H9 (cell line): ENCODE data around the gene P2RY12. TPM values are rescaled to one million over a fixed set of nuclear protein-coding genes. Genes with fewer than 3 reads are reported as not detected.

Source experiments
- DNase-seq: peaks from one replicate; pipeline ENCODE4 v3.0.0-alpha.2; 2017
- H2AFZ ChIP-seq: one replicate; pipeline ENCODE4 v1.6.1; 2013; ENCODE audit warnings: mild to moderate bottlenecking, low read length, control low read depth, moderate library complexity
- H2AK5ac ChIP-seq: 2 replicates; pipeline ENCODE4 v1.6.1; 2013; ENCODE audit warnings: low read length, control low read depth, mixed read lengths; ENCODE audit not compliant: insufficient read length
- H2BK120ac ChIP-seq: one replicate; pipeline ENCODE4 v1.6.1; 2013; ENCODE audit warnings: low read depth, mild to moderate bottlenecking, low read length, control low read depth, inconsistent platforms; ENCODE audit not compliant: poor library complexity, severe bottlenecking
- H2BK12ac ChIP-seq: 2 replicates; pipeline ENCODE4 v1.6.1; 2013; ENCODE audit warnings: low read length, control low read depth, mixed read lengths, low read depth; ENCODE audit not compliant: insufficient read length
- H2BK15ac ChIP-seq: 2 replicates; pipeline ENCODE4 v1.6.1; 2013; ENCODE audit warnings: low read depth, low read length, control low read depth
- H2BK20ac ChIP-seq: one replicate; pipeline ENCODE4 v1.6.1; 2013; ENCODE audit warnings: low read depth, mild to moderate bottlenecking, low read length, control low read depth, inconsistent platforms; ENCODE audit not compliant: poor library complexity, severe bottlenecking
- H2BK5ac ChIP-seq: 2 replicates; pipeline ENCODE4 v1.6.1; 2013; ENCODE audit warnings: low read length, control low read depth, mixed read lengths; ENCODE audit not compliant: insufficient read length
- H3K14ac ChIP-seq: 2 replicates; pipeline ENCODE4 v1.6.1; 2013; ENCODE audit warnings: low read length, control low read depth; ENCODE audit not compliant: insufficient read depth
- H3K18ac ChIP-seq: 2 replicates; pipeline ENCODE4 v1.6.1; 2013; ENCODE audit warnings: low read depth, mild to moderate bottlenecking, mixed read lengths, low read length, control low read depth; ENCODE audit not compliant: insufficient read length
- H3K23ac ChIP-seq: 2 replicates; pipeline ENCODE4 v1.6.1; 2013; ENCODE audit warnings: low read length, control low read depth, mixed read lengths, low read depth; ENCODE audit not compliant: insufficient read length
- H3K23me2 ChIP-seq: 2 replicates; pipeline ENCODE4 v1.6.1; 2013; ENCODE audit warnings: low read depth, mild to moderate bottlenecking, mixed read lengths, low read length, control low read depth; ENCODE audit not compliant: insufficient read length, poor library complexity, severe bottlenecking
- H3K27ac ChIP-seq: 2 replicates; pipeline ENCODE4 v1.5.1; 2013; ENCODE audit warnings: low read length, control low read depth, mixed read lengths, low read depth; ENCODE audit not compliant: insufficient read length
- H3K27me3 ChIP-seq: 2 replicates; pipeline ENCODE4 v1.6.1; 2013; ENCODE audit warnings: low read length, control low read depth, inconsistent platforms; ENCODE audit not compliant: insufficient read depth
- H3K4ac ChIP-seq: 2 replicates; pipeline ENCODE4 v1.6.1; 2013; ENCODE audit warnings: low read depth, mild to moderate bottlenecking, control low read depth, inconsistent platforms, low read length, moderate library complexity
- H3K4me1 ChIP-seq: 2 replicates; pipeline ENCODE4 v1.6.1; 2013; ENCODE audit warnings: low read length, control low read depth, inconsistent platforms; ENCODE audit not compliant: insufficient read depth
- H3K4me2 ChIP-seq: 2 replicates; pipeline ENCODE4 v1.6.1; 2013; ENCODE audit warnings: low read length, control low read depth, mixed read lengths; ENCODE audit not compliant: insufficient read length, insufficient read depth
- H3K56ac ChIP-seq: 2 replicates; pipeline ENCODE4 v1.6.1; 2013; ENCODE audit warnings: low read depth, mild to moderate bottlenecking, mixed read lengths, low read length, control low read depth; ENCODE audit not compliant: insufficient read length
- H3K79me1 ChIP-seq: 2 replicates; pipeline ENCODE4 v1.6.1; 2013; ENCODE audit warnings: low read depth, mild to moderate bottlenecking, moderate library complexity, low read length, control low read depth, inconsistent platforms; ENCODE audit not compliant: insufficient read depth, poor library complexity, severe bottlenecking
- H3K79me2 ChIP-seq: 2 replicates; pipeline ENCODE4 v1.6.1; 2013; ENCODE audit warnings: low read length, control low read depth, inconsistent platforms; ENCODE audit not compliant: insufficient read depth
- H3K9ac ChIP-seq: 2 replicates; pipeline ENCODE4 v1.6.1; 2013; ENCODE audit warnings: low read length, control low read depth, mixed read lengths; ENCODE audit not compliant: insufficient read length; ENCODE audit errors: extremely low read depth
- H3K9me3 ChIP-seq: one replicate; pipeline ENCODE4 v1.6.1; 2013; ENCODE audit warnings: low read depth, low read length, inconsistent platforms; ENCODE audit not compliant: control insufficient read depth
- H3T11ph ChIP-seq: one replicate; pipeline ENCODE4 v1.6.1; 2013; ENCODE audit warnings: mild to moderate bottlenecking, low read length, control low read depth, inconsistent platforms
- H4K20me1 ChIP-seq: one replicate; pipeline ENCODE4 v1.6.1; 2013; ENCODE audit not compliant: control insufficient read depth, insufficient read length, insufficient read depth
- H4K5ac ChIP-seq: 2 replicates; pipeline ENCODE4 v1.6.1; 2013; ENCODE audit warnings: low read depth, mild to moderate bottlenecking, mixed read lengths, low read length, control low read depth; ENCODE audit not compliant: insufficient read length
- H4K8ac ChIP-seq: replicated peaks from 2 replicates; pipeline ENCODE4 v1.6.1; 2013; ENCODE audit warnings: low read length, control low read depth, mixed read lengths, low read depth; ENCODE audit not compliant: insufficient read length
- H4K91ac ChIP-seq: 2 replicates; pipeline ENCODE4 v1.6.1; 2013; ENCODE audit warnings: low read depth, mild to moderate bottlenecking, moderate library complexity, mixed read lengths, low read length, control low read depth; ENCODE audit not compliant: insufficient read length
- H3K27ac Mint-ChIP-seq, 3 experiments: 2 replicates in 2 of 3; 3 replicates in 1 of 3; pipeline ENCODE4 v1.8.0; 2020 to 2021; ENCODE audit warnings: mixed read lengths in 3 of 3, mild to moderate bottlenecking in 1 of 3, moderate library complexity in 1 of 3
- H3K27me3 Mint-ChIP-seq: 2 replicates; pipeline ENCODE4 v1.8.0; 2021; ENCODE audit warnings: low read depth, mild to moderate bottlenecking, moderate library complexity, mixed read lengths
- H3K36me3 Mint-ChIP-seq, 3 experiments: 2 replicates in 2 of 3; 3 replicates in 1 of 3; pipeline ENCODE4 v1.8.0; 2020 to 2021; ENCODE audit warnings: low read depth in 3 of 3, mixed read lengths in 3 of 3; ENCODE audit not compliant: insufficient read depth in 1 of 3
- H3K4me1 Mint-ChIP-seq, 2 experiments: 2 replicates each; pipeline ENCODE4 v1.8.0; 2020; ENCODE audit warnings: mixed read lengths in 2 of 2
- H3K4me3 Mint-ChIP-seq, 2 experiments: 2 replicates in 1 of 2; 3 replicates in 1 of 2; pipeline ENCODE4 v1.8.0; 2020 to 2021; ENCODE audit warnings: mild to moderate bottlenecking in 2 of 2, mixed read lengths in 2 of 2, moderate library complexity in 1 of 2
- H3K9me3 Mint-ChIP-seq, 2 experiments: 2 replicates in 1 of 2; 3 replicates in 1 of 2; pipeline ENCODE4 v1.8.0; 2020; ENCODE audit warnings: mild to moderate bottlenecking in 2 of 2, mixed read lengths in 2 of 2, moderate library complexity in 1 of 2
- WGBS: extraction: QIAGEN DNeasy Blood & Tissue Kit; methylation state at CpG from one replicate; pipeline ENCODE4 v1.1.7; 2013; ENCODE audit warnings: missing lambda C conversion rate, low lambda C conversion rate, mixed read lengths; ENCODE audit not compliant: insufficient read length; ENCODE audit errors: extremely low coverage; 5-methylcytosine and 5-hydroxymethylcytosine counted together
- total RNA-seq: library from RNA; stranded (reverse); gene quantifications from 2 replicates; pipeline ENCODE4 v1.2.1, GENCODE V29; 2021
- TF ChIP-seq, protein P1 (sequence below): fragments of 200-600 bp; sonication (generic); conservative IDR thresholded peaks from 3 replicates; pipeline ENCODE4 v1.8.0; 2021; ENCODE audit warnings: antibody characterized with exemption, mild to moderate bottlenecking

Gene P2RY12
- total RNA-seq, 1 experiment from 2014 or later = not detected

DNA sequence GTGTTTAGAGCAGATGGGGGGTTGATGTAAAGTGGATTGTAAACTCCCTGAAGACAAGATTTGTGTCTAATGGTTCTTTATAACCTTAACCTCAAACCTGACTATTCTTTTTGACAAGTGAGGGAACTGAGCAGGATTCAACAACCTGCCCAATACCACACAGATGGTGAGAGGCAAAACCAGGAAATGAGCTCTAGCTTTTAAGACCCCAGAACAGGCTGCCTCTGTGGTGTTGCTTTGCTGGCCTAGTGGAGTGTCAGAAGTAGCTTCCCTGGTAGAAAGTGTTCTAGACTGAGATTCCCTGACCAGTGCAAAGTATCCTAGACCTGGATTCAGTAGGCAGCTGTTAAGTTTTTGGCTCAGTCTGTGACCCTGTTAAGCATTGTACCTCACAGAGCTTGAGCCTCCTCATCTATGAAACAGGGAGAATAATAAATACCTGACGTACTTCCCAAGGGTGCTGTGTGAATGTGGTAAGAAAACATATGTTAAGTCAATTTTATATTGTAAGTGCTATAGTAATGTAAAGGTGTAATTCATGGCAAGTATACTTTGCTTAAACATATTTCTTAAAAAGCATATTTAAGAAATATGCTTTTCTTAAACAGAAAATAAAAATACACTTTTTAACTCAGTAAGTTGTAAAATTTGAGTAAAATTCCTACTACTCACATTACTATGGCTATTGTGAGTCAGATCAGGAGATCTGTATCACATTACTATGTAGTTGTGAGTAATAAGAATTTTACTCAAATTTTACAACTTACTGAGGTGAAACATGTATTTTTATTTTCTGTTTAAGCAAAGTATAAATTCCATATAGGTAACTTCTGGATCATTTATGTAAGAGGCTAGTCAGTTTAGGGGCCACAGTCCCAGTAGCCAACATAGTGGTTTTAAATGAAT, 76.7 kb downstream of the P2RY12 start:
- no peaks in the 10 kb centered on the region for H3K79me1 ChIP-seq
- H3T11ph ChIP-seq = no peak overlapping the region
- H3K79me2 ChIP-seq = no peaks in the 10 kb centered on the region
- H3K23ac ChIP-seq = no peak overlapping the region
- no CpG with 5 or more reads among the region's 1 CpG for WGBS
- H2BK15ac ChIP-seq = no peak overlapping the region
- H3K4me1 ChIP-seq = peaks cover 12% of the 10 kb centered on the region; the same call in 1 of the 2 replicates
- H3K14ac ChIP-seq = no peak overlapping the region
- Mint-ChIP-seq H3K27me3 (no peaks in the 10 kb centered on the region), H3K9me3 (no peaks in the 10 kb centered on the region), H3K4me1 (peaks cover 42 to 46% of the 10 kb centered on the region in 2 experiments), H3K36me3 (no peaks in the 10 kb centered on the region), H3K4me3 (no peak overlapping the region), H3K27ac (peak overlapping the region in 2 of 3 experiments; percentile 25 to 78; a peak in 4 of 7 replicates)
- no peak overlapping the region for H2BK20ac ChIP-seq
- H3K4me2 ChIP-seq = no peak overlapping the region
- no peaks in the 10 kb centered on the region for H4K20me1 ChIP-seq
- no peak overlapping the region for H4K91ac ChIP-seq
- H3K23me2 ChIP-seq = no peaks in the 10 kb centered on the region
- no peak overlapping the region for H3K27ac ChIP-seq
- no peak overlapping the region for H2BK12ac ChIP-seq
- H3K18ac ChIP-seq = no peak overlapping the region
- TF ChIP-seq, protein P1, sequence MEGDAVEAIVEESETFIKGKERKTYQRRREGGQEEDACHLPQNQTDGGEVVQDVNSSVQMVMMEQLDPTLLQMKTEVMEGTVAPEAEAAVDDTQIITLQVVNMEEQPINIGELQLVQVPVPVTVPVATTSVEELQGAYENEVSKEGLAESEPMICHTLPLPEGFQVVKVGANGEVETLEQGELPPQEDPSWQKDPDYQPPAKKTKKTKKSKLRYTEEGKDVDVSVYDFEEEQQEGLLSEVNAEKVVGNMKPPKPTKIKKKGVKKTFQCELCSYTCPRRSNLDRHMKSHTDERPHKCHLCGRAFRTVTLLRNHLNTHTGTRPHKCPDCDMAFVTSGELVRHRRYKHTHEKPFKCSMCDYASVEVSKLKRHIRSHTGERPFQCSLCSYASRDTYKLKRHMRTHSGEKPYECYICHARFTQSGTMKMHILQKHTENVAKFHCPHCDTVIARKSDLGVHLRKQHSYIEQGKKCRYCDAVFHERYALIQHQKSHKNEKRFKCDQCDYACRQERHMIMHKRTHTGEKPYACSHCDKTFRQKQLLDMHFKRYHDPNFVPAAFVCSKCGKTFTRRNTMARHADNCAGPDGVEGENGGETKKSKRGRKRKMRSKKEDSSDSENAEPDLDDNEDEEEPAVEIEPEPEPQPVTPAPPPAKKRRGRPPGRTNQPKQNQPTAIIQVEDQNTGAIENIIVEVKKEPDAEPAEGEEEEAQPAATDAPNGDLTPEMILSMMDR = no peak
- H3K9me3 ChIP-seq = no peaks in the 10 kb centered on the region
- no peak overlapping the region for H2AK5ac ChIP-seq
- no peak overlapping the region for H3K4ac ChIP-seq
- H2BK120ac ChIP-seq = no peak overlapping the region
- no peak for DNase-seq
- H3K9ac ChIP-seq = no peak overlapping the region
- no peak overlapping the region for H4K8ac ChIP-seq
- H3K56ac ChIP-seq = no peak overlapping the region
- H2AFZ ChIP-seq = no peak overlapping the region
- H2BK5ac ChIP-seq = no peak overlapping the region
- no peak overlapping the region for H4K5ac ChIP-seq
- no peaks in the 10 kb centered on the region for H3K27me3 ChIP-seq
